Retina (tissue), 1 donor: ENCODE data around the gene AGBL4.

Experiments
- DNase-seq: peaks from one replicate; pipeline ENCODE4 v3.0.0-alpha.2; 2016

AGBL4 gene

GRCh38 chr1:48807554-48808260 lies 1216.0 kb downstream of the AGBL4 start:
- DNase-seq, result no peak

- no peak for DNase-seq
Observed at GRCh38 chr1:48803474-48803873, 1220.3 kb downstream of the AGBL4 start.

- no peak for DNase-seq
Observed at GRCh38 chr1:48794816-48795215, 1228.9 kb downstream of the AGBL4 start.

- no peak for DNase-seq
Observed at GRCh38 chr1:48793863-48794262, 1229.9 kb downstream of the AGBL4 start.

GRCh38 chr1:48792961-48793360 lies 1230.8 kb downstream of the AGBL4 start:
- no peak for DNase-seq

- DNase-seq, result no peak
Observed at GRCh38 chr1:48790397-48790796, 1233.4 kb downstream of the AGBL4 start.

GRCh38 chr1:48789903-48790302 lies 1233.9 kb downstream of the AGBL4 start:
- DNase-seq, result no peak

- no peak for DNase-seq
Observed at GRCh38 chr1:48785869-48786268, 1237.9 kb downstream of the AGBL4 start.

GRCh38 chr1:48784301-48784700 lies 1239.5 kb downstream of the AGBL4 start:
- DNase-seq, result no peak

- peak; percentile 50 for DNase-seq
Observed at GRCh38 chr1:48777219-48777895, 1246.4 kb downstream of the AGBL4 start.

- DNase-seq, result peak; percentile 76
Observed at GRCh38 chr1:48776393-48777218, 1247.1 kb downstream of the AGBL4 start, which contains the start of gene BEND5. BEND5 (minus strand) TSS chr1:48776891; CDS start chr1:48776831, 60 bp downstream.

GRCh38 chr1:48775831-48776392 lies 1247.8 kb downstream of the AGBL4 start:
- DNase-seq, result peak; percentile 49

GRCh38 chr1:48773133-48773532 lies 1250.6 kb downstream of the AGBL4 start:
- no peak for DNase-seq

GRCh38 chr1:48772211-48772610 lies 1251.5 kb downstream of the AGBL4 start:
- DNase-seq, result no peak

- DNase-seq, result no peak
Observed at GRCh38 chr1:48771561-48771960, 1252.2 kb downstream of the AGBL4 start.

GRCh38 chr1:48767975-48768510 lies 1255.7 kb downstream of the AGBL4 start:
- DNase-seq, result no peak

GRCh38 chr1:48765335-48765734 lies 1258.4 kb downstream of the AGBL4 start:
- no peak for DNase-seq

- no peak for DNase-seq
Observed at GRCh38 chr1:48761986-48762385, 1261.8 kb downstream of the AGBL4 start.

- DNase-seq, result no peak
Observed at GRCh38 chr1:48761411-48761810, 1262.3 kb downstream of the AGBL4 start.

- DNase-seq, result no peak
Observed at GRCh38 chr1:48760857-48761256, 1262.9 kb downstream of the AGBL4 start.

GRCh38 chr1:48758976-48759375 lies 1264.8 kb downstream of the AGBL4 start:
- no peak for DNase-seq

GRCh38 chr1:48757363-48757762 lies 1266.4 kb downstream of the AGBL4 start:
- DNase-seq, result no peak
